Endothelial cell of umbilical vein (primary cell): ENCODE results near the gene TM4SF4. TPM values are rescaled to one million over a fixed set of nuclear protein-coding genes. Genes with fewer than 3 reads are reported as not detected.

Source experiments
- BruUV-seq: library from RNA; stranded (reverse); fragments of 400-500 nt; replicated peaks from 2 replicates; lab custom pipeline; 2021; lab: Mats Ljungman, UMichigan
- CTCF ChIA-PET: fragments of 300-600, 350-600 bp; sonication (Branson Sonifier 250); formaldehyde crosslinking; loops from one replicate; lab custom pipeline; 2021; ENCODE audit warnings: antibody characterized with exemption, inconsistent platforms; lab: Charles Lee
- POLR2A ChIA-PET: fragments of 300-600, 350-600 bp; sonication (Branson Sonifier 250); formaldehyde crosslinking; loops from one replicate; lab custom pipeline; 2021; ENCODE audit warnings: antibody characterized with exemption, inconsistent platforms; lab: Charles Lee
- DNase-seq: peaks from one replicate; pipeline ENCODE4 v3.0.0-alpha.2; 2011; ENCODE audit warnings: low read depth, low spot score
- FAIRE-seq: peaks from 2 replicates; lab custom pipeline; 2011; peaks lifted over from hg19 to GRCh38; lab: Jason Lieb, UNC
- H2AFZ ChIP-seq: 2 replicates; pipeline ENCODE4 v1.6.0; 2012; ENCODE audit warnings: low read depth, low read length, control low read depth, inconsistent platforms
- H3K27ac ChIP-seq: 2 replicates; pipeline ENCODE4 v1.5.1; 2011; ENCODE audit warnings: low read depth, mild to moderate bottlenecking, control low read depth, low read length, moderate library complexity; ENCODE audit not compliant: insufficient read depth
- H3K27me3 ChIP-seq, 2 experiments: 2 replicates each; pipeline versions ENCODE4 v1.6.0 to v1.6.1; 2011; ENCODE audit warnings: low read length in 2 of 2, mixed read lengths in 1 of 2; ENCODE audit not compliant: control insufficient read depth in 2 of 2, insufficient read depth in 2 of 2
- H3K36me3 ChIP-seq, 2 experiments: 2 replicates in 1 of 2; 3 replicates in 1 of 2; pipeline ENCODE4 v1.5.1; 2011; ENCODE audit warnings: low read length in 2 of 2, mild to moderate bottlenecking in 1 of 2, moderate library complexity in 1 of 2; ENCODE audit not compliant: control insufficient read depth in 2 of 2, insufficient read depth in 2 of 2; ENCODE audit errors: extremely low read depth in 1 of 2
- H3K4me1 ChIP-seq: 3 replicates; pipeline ENCODE4 v1.5.1; 2011; ENCODE audit warnings: mild to moderate bottlenecking, low read length; ENCODE audit not compliant: control insufficient read depth, insufficient read depth; ENCODE audit errors: extremely low read depth
- H3K4me2 ChIP-seq: 2 replicates; pipeline ENCODE4 v1.6.1; 2011; ENCODE audit warnings: low read length, control low read depth, mixed read lengths; ENCODE audit not compliant: insufficient read depth
- H3K4me3 ChIP-seq, 3 experiments: fragments of 200-600 bp in 1 of 3; sonication (generic), shearing (Covaris generic) in 1 of 3; replicated peaks in 1 of 3; 2 replicates each; pipeline ENCODE4 v1.5.1; 2011 to 2016; ENCODE audit warnings: control low read depth in 3 of 3, low read length in 3 of 3, mild to moderate bottlenecking in 2 of 3, inconsistent platforms in 1 of 3, low read depth in 1 of 3, moderate library complexity in 1 of 3; ENCODE audit not compliant: insufficient read depth in 1 of 3
- H3K79me2 ChIP-seq: 2 replicates; pipeline ENCODE4 v1.6.0; 2012; ENCODE audit warnings: low read length, inconsistent platforms; ENCODE audit not compliant: control insufficient read depth, insufficient read depth
- H3K9ac ChIP-seq: replicated peaks from 2 replicates; pipeline ENCODE3; 2011; ENCODE audit warnings: low read length, control low read depth; ENCODE audit not compliant: insufficient read depth; ENCODE audit errors: extremely low read depth
- H3K9me1 ChIP-seq: replicated peaks from 3 replicates; pipeline ENCODE4 v1.6.0; 2011; ENCODE audit warnings: mild to moderate bottlenecking, low read length; ENCODE audit not compliant: control insufficient read depth, insufficient read depth; ENCODE audit errors: extremely low read depth
- H3K9me3 ChIP-seq: replicated peaks from 2 replicates; pipeline ENCODE4 v1.5.1; 2012; ENCODE audit warnings: low read length, inconsistent platforms; ENCODE audit not compliant: control insufficient read depth, insufficient read depth
- H4K20me1 ChIP-seq: replicated peaks from 2 replicates; pipeline ENCODE3; 2011; ENCODE audit warnings: mild to moderate bottlenecking, low read length; ENCODE audit not compliant: control insufficient read depth, insufficient read depth; ENCODE audit errors: extremely low read depth
- CTCF ChIP-seq, 2 donors: IDR thresholded peaks; 1 replicate in 1 of 2; 2 replicates in 1 of 2; pipeline ENCODE4 v1.5.1; 2011; ENCODE audit warnings: low read length in 2 of 2, mild to moderate bottlenecking in 2 of 2, moderate library complexity in 2 of 2, control low read depth in 1 of 2, inconsistent platforms in 1 of 2, low read depth in 1 of 2; ENCODE audit not compliant: insufficient read depth in 1 of 2; ENCODE audit errors: extremely low read depth in 1 of 2
- EZH2 ChIP-seq: IDR thresholded peaks from 2 replicates; pipeline ENCODE4 v1.6.1; 2012; ENCODE audit warnings: borderline replicate concordance, low read depth, mild to moderate bottlenecking, moderate library complexity, low read length, inconsistent platforms; ENCODE audit not compliant: severe bottlenecking
- FOS ChIP-seq: IDR thresholded peaks from 2 replicates; pipeline ENCODE4 v1.6.1; 2011; ENCODE audit warnings: mild to moderate bottlenecking, low read length, moderate library complexity, borderline replicate concordance; ENCODE audit not compliant: insufficient read depth
- GATA2 ChIP-seq: IDR thresholded peaks from 2 replicates; pipeline ENCODE4 v1.7.0; 2011; ENCODE audit warnings: low read depth, mild to moderate bottlenecking, moderate library complexity, mixed read lengths, low read length; ENCODE audit not compliant: insufficient read length, insufficient read depth
- JUN ChIP-seq: IDR thresholded peaks from 2 replicates; pipeline ENCODE4 v1.6.1; 2011; ENCODE audit warnings: borderline replicate concordance, low read depth; ENCODE audit not compliant: insufficient read length, insufficient read depth
- MAX ChIP-seq: IDR thresholded peaks from 2 replicates; pipeline ENCODE4 v1.6.1; 2011; ENCODE audit not compliant: insufficient read depth, insufficient read length
- MYC ChIP-seq: IDR thresholded peaks from one replicate; pipeline ENCODE4 v1.6.1; 2011; ENCODE audit warnings: mild to moderate bottlenecking, low read depth, low read length
- POLR2A ChIP-seq: IDR thresholded peaks from 2 replicates; pipeline ENCODE4 v1.6.1; 2012; ENCODE audit warnings: low read depth, mild to moderate bottlenecking, control low read depth, low read length
- POLR2AphosphoS5 ChIP-seq: IDR thresholded peaks from 2 replicates; pipeline ENCODE4 v1.6.1; 2012; ENCODE audit warnings: low read depth, mild to moderate bottlenecking, control low read depth, low read length, moderate library complexity; ENCODE audit not compliant: insufficient read depth
- dilution Hi-C: fragments of 300-500 bp; cut with MboI; formaldehyde crosslinking; loops from one replicate; pipeline ENCODE4 v1.15.0; 2019; ENCODE audit warnings: low sequenced_read_pairs; ENCODE audit not compliant: extremely low pct_ligation_motif_present
- intact Hi-C: fragments of 100-400 bp; cut with micrococcal nuclease; formaldehyde crosslinking; loops from one replicate; pipeline ENCODE4 v1.10.0; 2022
- polyA plus RNA-seq, 4 experiments: library from polyadenylated mRNA; depleted of rRNA in 3 of 4; stranded (reverse) in 3 of 4; unstranded in 1 of 4; fragments of >200 nt; gene quantifications; 2 replicates each; pipeline versions ENCODE4 v1.2.1 to v1.2.3, GENCODE V29; 2011 to 2012; ENCODE audit warnings: missing spikeins in 1 of 4
- total RNA-seq: library from RNA; stranded (reverse); gene quantifications from 2 replicates; pipeline ENCODE4 v1.2.3, GENCODE V29; 2021

The TM4SF4 gene
- total and polyA plus RNA-seq, 2 donors (not counting 3 experiments of a cell fraction or from before 2014, with no cell fraction given): not detected

- H3K9me3 ChIP-seq: no peaks in the 10 kb centered on the region
- POLR2A ChIA-PET: no interaction called here
- intact Hi-C loops: no loop called here
- FAIRE-seq (peak; percentile 24), DNase-seq (peak; percentile 61)
- no peak for TF ChIP-seq POLR2A
- no peak for TF ChIP-seq MYC
- no peak for TF ChIP-seq JUN
- no peak for TF ChIP-seq EZH2
- no peak for TF ChIP-seq GATA2
- no peak for TF ChIP-seq FOS
- no peak for TF ChIP-seq MAX
- TF ChIP-seq CTCF (IDR thresholded peaks at IDR 0.05; ENCODE audit: extremely low read depth in 1 of 2, insufficient read depth in 1 of 2, low read depth in 1 of 2, low read length in 2 of 2): no peak
- no peak for TF ChIP-seq POLR2AphosphoS5
- H3K27ac ChIP-seq: no peak overlapping the region
- no peaks in the 10 kb centered on the region for H3K79me2 ChIP-seq
- H3K4me3 ChIP-seq: no peak overlapping the region
- H4K20me1 ChIP-seq: no peaks in the 10 kb centered on the region
- BruUV-seq: no TSS peak
- H2AFZ ChIP-seq: no peak overlapping the region
- H3K27me3 ChIP-seq: no peaks in the 10 kb centered on the region
- H3K9ac ChIP-seq: no peak overlapping the region
- CTCF ChIA-PET: interaction anchor here (1.0 to 3.6 kb wide), 10 partner anchors 11 to 306 kb away, joined by 3 to 24 read pairs (median 4); no protein-coding TSS in a partner anchor
- H3K36me3 ChIP-seq: no peaks in the 10 kb centered on the region
- H3K4me1 ChIP-seq: peaks cover 15% of the 10 kb centered on the region
- no peaks in the 10 kb centered on the region for H3K9me1 ChIP-seq
- dilution Hi-C loops: loop anchor here (25.0 kb wide), 1 partner anchor 236 kb away; no protein-coding TSS in a partner anchor
- H3K4me2 ChIP-seq: no peak overlapping the region
These were observed 27.0 kb downstream of the TM4SF4 start for GRCh38 chr3:149501524-149501923.
